K562 (cell line): Measurements from ENCODE around the gene SUDS3. TPM values are rescaled to one million over a fixed set of nuclear protein-coding genes. Genes with fewer than 3 reads are reported as not detected.

ENCODE experiments used
- ATAC-seq: fragments of 200-7000 bp; cut with Tn5 transposase; 3 replicates; pipeline ENCODE4 v1.9.1; 2020; ENCODE audit warnings: moderate library complexity
- BruUV-seq: library from RNA; stranded (reverse); fragments of 400-500 nt; replicated peaks from 2 replicates; lab custom pipeline; 2021; lab: Mats Ljungman, UMichigan
- CTCF ChIA-PET: fragments of 300-600 bp; formaldehyde crosslinking; extraction: SDS; loops from one replicate; lab custom pipeline; 2021; ENCODE audit warnings: low intra/inter-chr PET ratio; lab: Yijun Ruan, JAX
- POLR2A ChIA-PET: fragments of 300-600, 350-650 bp; sonication (Branson Sonifier 250); formaldehyde crosslinking; extraction: SDS; loops from one replicate; lab custom pipeline; 2021; ENCODE audit warnings: antibody characterized with exemption, inconsistent platforms; lab: Yijun Ruan, JAX
- DNase-seq, 4 experiments: peaks; one replicate each; pipeline versions ENCODE4 v3.0.0 to v3.0.0-alpha.2; 2011 to 2018; ENCODE audit warnings: low spot score in 3 of 4, mixed read lengths in 3 of 4; ENCODE audit errors: extremely low read depth in 1 of 4
- FAIRE-seq: peaks from 2 replicates; lab custom pipeline; 2011; peaks lifted over from hg19 to GRCh38; lab: Jason Lieb, UNC
- H2AFZ ChIP-seq: 2 replicates; pipeline ENCODE4 v1.6.0; 2011; ENCODE audit warnings: low read depth, low read length, control low read depth, inconsistent platforms
- H3K27ac ChIP-seq: fragments of 200-600 bp; 3 replicates; pipeline ENCODE4 v1.8.0; 2011; ENCODE audit warnings: low read depth, mild to moderate bottlenecking, control low read depth, inconsistent platforms, low read length, moderate library complexity, mixed read lengths; ENCODE audit errors: extremely low read depth
- H3K27me3 ChIP-seq, 2 experiments: fragments of 300-600 bp in 1 of 2; 2 replicates in 1 of 2; 3 replicates in 1 of 2; pipeline versions ENCODE4 v1.6.0 to v1.8.0; 2011; ENCODE audit warnings: inconsistent platforms in 2 of 2, low read length in 2 of 2, mild to moderate bottlenecking in 1 of 2, mixed read lengths in 1 of 2, moderate library complexity in 1 of 2; ENCODE audit not compliant: control insufficient read depth in 2 of 2, insufficient read depth in 2 of 2
- H3K36me3 ChIP-seq: fragments of 300-600 bp; 3 replicates; pipeline ENCODE4 v1.8.0; 2011; ENCODE audit warnings: mild to moderate bottlenecking, low read length, inconsistent platforms; ENCODE audit not compliant: control insufficient read depth, insufficient read depth
- H3K4me1 ChIP-seq, 2 experiments: fragments of 200-600 bp in 1 of 2; replicated peaks in 1 of 2; 2 replicates in 1 of 2; 3 replicates in 1 of 2; pipeline versions ENCODE4 v1.5.1 to v1.8.0; 2011; ENCODE audit warnings: inconsistent platforms in 2 of 2, low read length in 2 of 2, mild to moderate bottlenecking in 1 of 2, mixed read lengths in 1 of 2, moderate library complexity in 1 of 2; ENCODE audit not compliant: control insufficient read depth in 2 of 2, insufficient read depth in 2 of 2
- H3K4me2 ChIP-seq: 2 replicates; pipeline ENCODE4 v1.6.1; 2011; ENCODE audit warnings: low read length, control low read depth, inconsistent platforms, mixed read lengths; ENCODE audit not compliant: insufficient read depth
- H3K4me3 ChIP-seq: fragments of 200-600 bp; sonication (generic), shearing (Covaris generic); 2 replicates; pipeline ENCODE4 v1.5.1; 2016; ENCODE audit warnings: control low read depth, inconsistent platforms
- H3K79me2 ChIP-seq: fragments of 200-600 bp; 3 replicates; pipeline ENCODE4 v1.8.0; 2011; ENCODE audit warnings: low read length, inconsistent platforms; ENCODE audit not compliant: control insufficient read depth, insufficient read depth
- H3K9ac ChIP-seq, 2 experiments: 2 replicates each; pipeline versions ENCODE4 v1.6.0 to v1.6.1; 2011; ENCODE audit warnings: low read depth in 2 of 2, low read length in 2 of 2, control low read depth in 1 of 2, inconsistent platforms in 1 of 2, mild to moderate bottlenecking in 1 of 2, mixed read lengths in 1 of 2; ENCODE audit not compliant: insufficient read depth in 1 of 2
- H3K9me1 ChIP-seq: one replicate; pipeline ENCODE4 v1.6.0; 2011; ENCODE audit warnings: inconsistent platforms, mild to moderate bottlenecking, low read length, moderate library complexity; ENCODE audit not compliant: control insufficient read depth, insufficient read depth
- H3K9me3 ChIP-seq: replicated peaks from 2 replicates; pipeline ENCODE4 v1.5.1; 2011; ENCODE audit warnings: low read depth, low read length, inconsistent platforms; ENCODE audit not compliant: control insufficient read depth, insufficient read depth
- H4K20me1 ChIP-seq: replicated peaks from 2 replicates; pipeline ENCODE4 v1.6.1; 2011; ENCODE audit warnings: low read length, inconsistent platforms, mixed read lengths; ENCODE audit not compliant: control insufficient read depth, insufficient read depth
- CHCHD3 ChIP-seq: fragments of 250-450 bp; sonication (Bioruptor Pico); IDR thresholded peaks from 2 replicates; pipeline ENCODE4 v2.1.2; 2022; ENCODE audit warnings: mild to moderate bottlenecking
- GABPA ChIP-seq: fragments of 200-800 bp; sonication (Bioruptor generic); conservative IDR thresholded peaks from 2 replicates; pipeline ENCODE4 v1.6.1; 2016; ENCODE audit warnings: low read depth, missing genetic modification characterization, missing compliant biosample characterization
- NCOA1 ChIP-seq: fragments of 450-650 bp; IDR thresholded peaks from 2 replicates; pipeline ENCODE4 v1.6.1; 2016; ENCODE audit warnings: low read depth
- RNF2 ChIP-seq: sonication (generic); IDR thresholded peaks from 2 replicates; pipeline ENCODE4 v1.6.1; 2016
- SMARCA5 ChIP-seq: fragments of 450-650 bp; IDR thresholded peaks from 2 replicates; pipeline ENCODE4 v1.6.1; 2016
- TAF7 ChIP-seq: fragments of 450-650 bp; IDR thresholded peaks from 2 replicates; pipeline ENCODE4 v1.6.1; 2016; ENCODE audit warnings: missing genetic modification characterization, missing compliant biosample characterization
- ZNF436 ChIP-seq: fragments of 250-450, 450-650 bp; sonication (Bioruptor Pico); formaldehyde crosslinking; IDR thresholded peaks from 2 replicates; pipeline ENCODE4 v1.7.0; 2020; ENCODE audit warnings: mild to moderate bottlenecking
- WGBS: fragments of 100-300 bp; shearing (Covaris generic); methylation state at CpG from one replicate; pipeline ENCODE4 v1.1.6; 2016; ENCODE audit warnings: low coverage, mixed read lengths; ENCODE audit not compliant: insufficient coverage; ENCODE audit errors: missing lambda C conversion rate; 5-methylcytosine and 5-hydroxymethylcytosine counted together
- in situ Hi-C: fragments of 300-500 bp; cut with MboI; formaldehyde crosslinking; loops from 4 replicates; pipeline ENCODE4 v1.15.0; 2018; ENCODE audit warnings: inconsistent platforms, mixed read lengths
- intact Hi-C: fragments of 100-400 bp; cut with micrococcal nuclease; formaldehyde crosslinking; loops from 2 replicates; pipeline ENCODE4 v1.14.2; 2022
- polyA plus RNA-seq, 8 experiments: library from polyadenylated mRNA; depleted of rRNA in 4 of 8; stranded (reverse) in 5 of 8; unstranded in 3 of 8; fragments of >200 nt; fragmentation: Nextera tagmentation in 2 of 8; fragmentation: Illumina TruSeq in 1 of 8; extraction: Ambion mirVana in 2 of 8; extraction: Trizol in 1 of 8; gene quantifications; 2 replicates each; pipeline versions ENCODE4 v1.2.1 to v1.2.3, GENCODE V29; 2011 to 2014; ENCODE audit warnings: inconsistent platforms in 1 of 8, missing spikeins in 1 of 8
- total RNA-seq, 7 experiments: library from RNA; depleted of rRNA in 6 of 7; stranded (reverse); fragments of >200 nt in 6 of 7; fragmentation: Illumina TruSeq in 2 of 7; extraction: Trizol in 2 of 7; gene quantifications; 2 replicates each; pipeline versions ENCODE4 v1.2.1 to v1.2.3, GENCODE V29; 2011 to 2021; ENCODE audit warnings: low replicate concordance in 1 of 7
- TF ChIP-seq, protein P1 (sequence below): conservative IDR thresholded peaks from 2 replicates; pipeline ENCODE4 v1.6.1; 2011; ENCODE audit warnings: low read depth, mild to moderate bottlenecking, low read length; ENCODE audit not compliant: control insufficient read depth

The SUDS3 gene
- total and polyA plus RNA-seq, 9 of the 15 experiments (the other 6 are each of a cell fraction or from before 2014, with no cell fraction given), result 6.6 to 30.5 (median 23.3) TPM

- Histone ChIP-seq H3K36me3 (peaks cover 29% of the 10 kb centered on the region), H4K20me1 (no peaks in the 10 kb centered on the region), H3K27ac (no peak overlapping the region; the same call in 2 of the 3 replicates), H3K27me3 (no peaks in the 10 kb centered on the region), H3K4me2 (peak overlapping the region; percentile 5; the same call in 1 of the 2 replicates), H3K9me3 (peaks cover 17% of the 10 kb centered on the region), H3K9ac (no peak overlapping the region), H3K4me3 (no peak overlapping the region), H3K4me1 (peaks cover 8 to 16% of the 10 kb centered on the region in 2 experiments; a peak in 4 of 5 replicates), H3K9me1 (no peaks in the 10 kb centered on the region), H2AFZ (no peak overlapping the region), H3K79me2 (peaks cover 93% of the 10 kb centered on the region)
- DNase-seq (no peak), FAIRE-seq (no peak), ATAC-seq (no peak)
- in situ Hi-C loops, result loop anchor here (25.0 kb wide), 1 partner anchor 169 kb away; no protein-coding TSS in a partner anchor
- CTCF ChIA-PET, result interaction anchor here (0.6 kb wide), 1 partner anchor 12 kb away, joined by 4 read pairs; no protein-coding TSS in a partner anchor
- 100% methylated on average over 1 of the region's 1 CpG for WGBS
- BruUV-seq, result no TSS peak
- intact Hi-C loops, result no loop called here
- TF ChIP-seq ZNF436 (no peak), GABPA (no peak), RNF2 (no peak), TAF7 (tag) (no peak), NCOA1 (no peak), CHCHD3 (CRISPR knock-in tag) (no peak), SMARCA5 (no peak)
- TF ChIP-seq, protein P1, sequence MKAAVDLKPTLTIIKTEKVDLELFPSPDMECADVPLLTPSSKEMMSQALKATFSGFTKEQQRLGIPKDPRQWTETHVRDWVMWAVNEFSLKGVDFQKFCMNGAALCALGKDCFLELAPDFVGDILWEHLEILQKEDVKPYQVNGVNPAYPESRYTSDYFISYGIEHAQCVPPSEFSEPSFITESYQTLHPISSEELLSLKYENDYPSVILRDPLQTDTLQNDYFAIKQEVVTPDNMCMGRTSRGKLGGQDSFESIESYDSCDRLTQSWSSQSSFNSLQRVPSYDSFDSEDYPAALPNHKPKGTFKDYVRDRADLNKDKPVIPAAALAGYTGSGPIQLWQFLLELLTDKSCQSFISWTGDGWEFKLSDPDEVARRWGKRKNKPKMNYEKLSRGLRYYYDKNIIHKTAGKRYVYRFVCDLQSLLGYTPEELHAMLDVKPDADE, result no peak
- TF ChIP-seq, all 486 proteins: peak for 0
- POLR2A ChIA-PET, result interaction anchor here (1.0 to 4.7 kb wide), 3 partner anchors 9 to 25 kb away, joined by 4 to 46 read pairs (median 5); no protein-coding TSS in a partner anchor
Observed at GRCh38 chr12:118355843-118356242, 20.5 kb upstream of the SUDS3 start.
